ENCODE data around the gene QSOX1.
A peak's percentile ranks its signal among the peaks of the same experiment; 100 is the strongest.

QSOX1 gene

DNA sequence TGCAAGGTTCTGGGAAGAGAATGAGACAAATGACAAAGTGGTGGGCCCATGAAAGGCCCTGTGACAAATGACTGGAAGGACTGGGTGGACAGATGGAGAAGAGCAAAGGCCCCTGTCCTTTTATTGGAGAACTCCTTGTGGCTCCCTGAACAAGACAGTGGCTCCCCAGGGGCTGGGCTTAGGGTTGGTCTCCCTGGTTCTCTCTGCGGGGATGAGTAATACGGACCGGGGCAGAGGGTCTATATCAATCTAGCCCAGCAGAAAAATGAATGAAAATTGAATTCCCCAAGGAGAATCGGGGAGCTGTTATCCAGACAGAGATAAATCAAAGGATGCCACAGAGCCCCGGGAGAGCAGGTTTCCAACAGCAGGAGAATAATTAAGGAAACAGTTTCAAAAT, 70.2 kb downstream of the QSOX1 start:
- TF ChIP-seq, protein P1, sequence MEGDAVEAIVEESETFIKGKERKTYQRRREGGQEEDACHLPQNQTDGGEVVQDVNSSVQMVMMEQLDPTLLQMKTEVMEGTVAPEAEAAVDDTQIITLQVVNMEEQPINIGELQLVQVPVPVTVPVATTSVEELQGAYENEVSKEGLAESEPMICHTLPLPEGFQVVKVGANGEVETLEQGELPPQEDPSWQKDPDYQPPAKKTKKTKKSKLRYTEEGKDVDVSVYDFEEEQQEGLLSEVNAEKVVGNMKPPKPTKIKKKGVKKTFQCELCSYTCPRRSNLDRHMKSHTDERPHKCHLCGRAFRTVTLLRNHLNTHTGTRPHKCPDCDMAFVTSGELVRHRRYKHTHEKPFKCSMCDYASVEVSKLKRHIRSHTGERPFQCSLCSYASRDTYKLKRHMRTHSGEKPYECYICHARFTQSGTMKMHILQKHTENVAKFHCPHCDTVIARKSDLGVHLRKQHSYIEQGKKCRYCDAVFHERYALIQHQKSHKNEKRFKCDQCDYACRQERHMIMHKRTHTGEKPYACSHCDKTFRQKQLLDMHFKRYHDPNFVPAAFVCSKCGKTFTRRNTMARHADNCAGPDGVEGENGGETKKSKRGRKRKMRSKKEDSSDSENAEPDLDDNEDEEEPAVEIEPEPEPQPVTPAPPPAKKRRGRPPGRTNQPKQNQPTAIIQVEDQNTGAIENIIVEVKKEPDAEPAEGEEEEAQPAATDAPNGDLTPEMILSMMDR (IDR thresholded peaks at IDR 0.05; ENCODE audit: control insufficient read depth, insufficient read depth, low read depth, low read length, missing control alignments) = no peak
- DNase-seq (ENCODE audit: low read depth) = no peak

GRCh38 chr1:180225403-180225802, 70.7 kb downstream of the QSOX1 start:
- TF ChIP-seq, protein P1 (IDR thresholded peaks at IDR 0.05; ENCODE audit: control insufficient read depth, insufficient read depth, low read depth, low read length, missing control alignments) = no peak
- DNase-seq (ENCODE audit: low read depth) = no peak
- H3K4me3 ChIP-seq (ENCODE audit: control insufficient read depth, low read depth, low read length) = no peak overlapping the region

More for the DNA sequence above, 70.2 kb downstream of the QSOX1 start:
- H3K4me3 ChIP-seq (ENCODE audit: control insufficient read depth, low read depth, low read length) = no peak overlapping the region

- TF ChIP-seq, protein P1 (IDR thresholded peaks at IDR 0.05; ENCODE audit: control insufficient read depth, insufficient read depth, low read depth, low read length, missing control alignments) = no peak
- DNase-seq (ENCODE audit: low read depth) = no peak
- no peak overlapping the region for H3K4me3 ChIP-seq (ENCODE audit: control insufficient read depth, low read depth, low read length)
Measured at GRCh38 chr1:180227861-180228647, 73.4 kb downstream of the QSOX1 start.

GRCh38 chr1:180228648-180229482, 74.2 kb downstream of the QSOX1 start:
- peak overlapping the region; percentile 36 for H3K4me3 ChIP-seq (ENCODE audit: control insufficient read depth, low read depth, low read length)
- no peak for DNase-seq (ENCODE audit: low read depth)
- TF ChIP-seq, protein P1 (IDR thresholded peaks at IDR 0.05; ENCODE audit: control insufficient read depth, insufficient read depth, low read depth, low read length, missing control alignments) = no peak

DNA sequence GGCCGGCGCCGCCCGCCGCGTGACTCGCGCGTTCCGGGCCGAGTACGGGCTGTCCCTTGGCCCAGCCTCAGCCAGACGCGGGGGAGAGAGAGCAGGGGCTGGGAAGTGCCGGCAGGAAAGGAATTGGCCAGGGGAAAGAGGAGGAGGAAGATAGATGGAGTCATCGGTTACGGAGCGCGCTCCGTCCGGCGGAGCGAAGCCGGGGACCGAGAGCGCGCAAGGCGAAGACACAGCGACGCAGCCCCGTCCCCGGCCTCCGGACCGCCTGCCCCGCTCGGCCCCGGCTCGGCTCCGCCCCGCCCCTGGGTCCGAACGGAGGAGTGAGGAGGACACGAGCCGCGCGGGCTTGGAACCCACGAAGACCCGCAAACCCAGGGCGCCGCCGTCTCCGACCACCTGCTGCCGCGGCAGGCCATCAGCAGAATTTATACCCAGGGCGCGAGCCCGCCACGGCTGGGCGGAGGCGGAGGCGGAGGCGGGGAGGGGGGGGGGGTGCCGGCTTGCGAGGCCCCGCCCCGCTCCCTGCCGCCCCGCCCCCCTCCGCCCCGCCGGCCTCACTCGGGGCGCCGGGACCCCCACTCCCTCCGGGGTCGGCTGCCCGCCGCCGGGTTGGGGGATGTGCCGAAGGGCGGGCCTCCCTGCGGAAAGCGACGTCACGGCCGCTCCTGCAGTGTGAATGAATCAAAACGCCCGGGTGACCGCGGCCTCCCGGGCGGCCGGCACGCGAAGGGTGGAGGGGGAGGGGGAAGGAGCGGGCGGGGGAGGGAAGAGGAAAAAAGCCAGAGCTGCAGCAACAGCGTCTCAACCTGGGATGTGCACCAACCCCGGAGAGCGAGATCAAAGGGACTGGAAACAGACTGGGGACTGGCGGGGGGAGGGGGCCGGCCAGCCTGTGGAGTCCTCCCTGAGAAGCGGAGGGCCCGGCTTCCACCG, 75.1 kb downstream of the QSOX1 start, which contains the start of gene LHX4:
Gene LHX4, plus strand, starts transcription at position 782 of the 933 bp plus-strand sequence. CDS start 266 bp downstream, outside the sequence.
- TF ChIP-seq, protein P1 (IDR thresholded peaks at IDR 0.05; ENCODE audit: control insufficient read depth, insufficient read depth, low read depth, low read length, missing control alignments) = no peak
- DNase-seq (ENCODE audit: low read depth) = no peak
- H3K4me3 ChIP-seq (ENCODE audit: control insufficient read depth, low read depth, low read length) = peak within 1 kb of the TSS; percentile 36

DNA sequence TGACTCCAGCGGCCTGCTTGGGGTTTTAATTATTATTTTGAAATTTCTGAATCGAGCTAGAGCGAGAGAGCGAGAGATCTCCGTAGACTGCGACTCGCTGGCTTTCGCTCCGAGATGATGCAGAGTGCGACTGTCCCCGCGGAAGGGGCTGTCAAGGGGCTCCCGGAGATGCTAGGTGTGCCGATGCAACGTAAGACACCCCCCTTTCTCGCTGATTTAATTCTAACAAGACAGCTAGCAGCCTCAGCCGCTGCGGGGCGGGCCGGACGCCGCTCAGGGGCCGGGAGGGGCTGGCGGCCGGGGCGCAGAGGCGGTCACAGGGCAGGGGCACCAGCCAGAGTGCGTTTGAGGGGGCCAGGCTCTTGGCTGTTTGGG, 75.7 kb downstream of the QSOX1 start:
- peak overlapping the region; percentile 36 for H3K4me3 ChIP-seq (ENCODE audit: control insufficient read depth, low read depth, low read length)
- TF ChIP-seq, protein P1 (IDR thresholded peaks at IDR 0.05; ENCODE audit: control insufficient read depth, insufficient read depth, low read depth, low read length, missing control alignments) = no peak
- no peak for DNase-seq (ENCODE audit: low read depth)

Data from AG09309 (cell line).